Measurements from ENCODE around the gene PDE11A. TPM values are rescaled to one million over a fixed set of nuclear protein-coding genes. Genes with fewer than 3 reads are reported as not detected.

The PDE11A gene
- total and polyA plus RNA-seq, 2 of the 13 experiments (the other 11 are each of a cell fraction or from before 2014, with no cell fraction given), result 1.2 to 1.7 TPM

DNA sequence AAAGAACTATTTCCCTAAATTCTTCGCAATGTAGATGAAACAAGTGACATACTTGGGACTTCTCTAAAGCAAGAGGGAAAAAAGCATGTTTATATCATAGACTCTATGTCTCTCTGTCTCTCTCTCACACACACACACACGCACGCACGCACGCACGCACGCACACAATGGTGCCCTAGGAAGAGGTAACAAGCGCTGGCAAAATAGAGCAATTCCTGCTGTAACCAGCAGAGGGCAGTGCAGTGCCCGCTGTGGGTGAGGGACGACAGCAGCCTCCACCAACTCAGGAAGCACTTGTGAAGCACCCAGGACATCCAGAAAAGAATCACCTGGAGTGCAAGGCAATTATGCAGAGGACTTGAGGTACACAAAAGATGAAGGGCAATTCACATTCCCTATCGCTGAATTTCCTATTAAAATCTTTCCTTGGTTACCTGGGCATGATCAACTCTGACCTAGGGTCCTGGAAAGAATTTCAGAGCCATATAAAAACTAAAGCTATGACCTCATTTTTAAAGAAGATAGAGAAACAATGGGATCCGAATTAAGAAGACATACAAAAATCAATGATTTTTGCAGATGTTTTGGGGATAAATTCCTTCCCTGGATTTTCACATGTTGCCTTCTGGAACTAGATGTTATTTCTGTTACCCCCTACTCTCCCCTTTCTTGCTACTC, 166.4 kb downstream of the PDE11A start (continued):
- TF ChIP-seq TGIF2 (CRISPR knock-in tag; IDR thresholded peaks at IDR 0.05), result 0 out of 2 replicates have a peak, but pooled peaks have one; percentile 7
- TF ChIP-seq ZNF138 (CRISPR knock-in tag; IDR thresholded peaks at IDR 0.05; ENCODE audit: low read depth), result no peak
- peak; percentile 78; the same call in 1 of the 2 replicates for TF ChIP-seq ZNF292 (CRISPR knock-in tag; IDR thresholded peaks at IDR 0.05; ENCODE audit: borderline replicate concordance, low read depth)
- TF ChIP-seq, protein P1, sequence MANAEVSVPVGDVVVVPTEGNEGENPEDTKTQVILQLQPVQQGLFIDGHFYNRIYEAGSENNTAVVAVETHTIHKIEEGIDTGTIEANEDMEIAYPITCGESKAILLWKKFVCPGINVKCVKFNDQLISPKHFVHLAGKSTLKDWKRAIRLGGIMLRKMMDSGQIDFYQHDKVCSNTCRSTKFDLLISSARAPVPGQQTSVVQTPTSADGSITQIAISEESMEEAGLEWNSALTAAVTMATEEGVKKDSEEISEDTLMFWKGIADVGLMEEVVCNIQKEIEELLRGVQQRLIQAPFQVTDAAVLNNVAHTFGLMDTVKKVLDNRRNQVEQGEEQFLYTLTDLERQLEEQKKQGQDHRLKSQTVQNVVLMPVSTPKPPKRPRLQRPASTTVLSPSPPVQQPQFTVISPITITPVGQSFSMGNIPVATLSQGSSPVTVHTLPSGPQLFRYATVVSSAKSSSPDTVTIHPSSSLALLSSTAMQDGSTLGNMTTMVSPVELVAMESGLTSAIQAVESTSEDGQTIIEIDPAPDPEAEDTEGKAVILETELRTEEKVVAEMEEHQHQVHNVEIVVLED (CRISPR knock-in tag; IDR thresholded peaks at IDR 0.05; ENCODE audit: borderline replicate concordance), result peak; percentile 87
- TF ChIP-seq HOXA3 (CRISPR knock-in tag; IDR thresholded peaks at IDR 0.05), result no peak
- peak; percentile 74 for TF ChIP-seq SMC3 (IDR thresholded peaks at IDR 0.05; ENCODE audit: low read length)
- TF ChIP-seq KAT8 (CRISPR knock-in tag; IDR thresholded peaks at IDR 0.05), result 0 out of 2 replicates have a peak, but pooled peaks have one; percentile 36
- TF ChIP-seq, protein P2, sequence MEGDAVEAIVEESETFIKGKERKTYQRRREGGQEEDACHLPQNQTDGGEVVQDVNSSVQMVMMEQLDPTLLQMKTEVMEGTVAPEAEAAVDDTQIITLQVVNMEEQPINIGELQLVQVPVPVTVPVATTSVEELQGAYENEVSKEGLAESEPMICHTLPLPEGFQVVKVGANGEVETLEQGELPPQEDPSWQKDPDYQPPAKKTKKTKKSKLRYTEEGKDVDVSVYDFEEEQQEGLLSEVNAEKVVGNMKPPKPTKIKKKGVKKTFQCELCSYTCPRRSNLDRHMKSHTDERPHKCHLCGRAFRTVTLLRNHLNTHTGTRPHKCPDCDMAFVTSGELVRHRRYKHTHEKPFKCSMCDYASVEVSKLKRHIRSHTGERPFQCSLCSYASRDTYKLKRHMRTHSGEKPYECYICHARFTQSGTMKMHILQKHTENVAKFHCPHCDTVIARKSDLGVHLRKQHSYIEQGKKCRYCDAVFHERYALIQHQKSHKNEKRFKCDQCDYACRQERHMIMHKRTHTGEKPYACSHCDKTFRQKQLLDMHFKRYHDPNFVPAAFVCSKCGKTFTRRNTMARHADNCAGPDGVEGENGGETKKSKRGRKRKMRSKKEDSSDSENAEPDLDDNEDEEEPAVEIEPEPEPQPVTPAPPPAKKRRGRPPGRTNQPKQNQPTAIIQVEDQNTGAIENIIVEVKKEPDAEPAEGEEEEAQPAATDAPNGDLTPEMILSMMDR (CRISPR knock-in tag; IDR thresholded peaks at IDR 0.05), result peak; percentile 98
- TF ChIP-seq, protein P3, sequence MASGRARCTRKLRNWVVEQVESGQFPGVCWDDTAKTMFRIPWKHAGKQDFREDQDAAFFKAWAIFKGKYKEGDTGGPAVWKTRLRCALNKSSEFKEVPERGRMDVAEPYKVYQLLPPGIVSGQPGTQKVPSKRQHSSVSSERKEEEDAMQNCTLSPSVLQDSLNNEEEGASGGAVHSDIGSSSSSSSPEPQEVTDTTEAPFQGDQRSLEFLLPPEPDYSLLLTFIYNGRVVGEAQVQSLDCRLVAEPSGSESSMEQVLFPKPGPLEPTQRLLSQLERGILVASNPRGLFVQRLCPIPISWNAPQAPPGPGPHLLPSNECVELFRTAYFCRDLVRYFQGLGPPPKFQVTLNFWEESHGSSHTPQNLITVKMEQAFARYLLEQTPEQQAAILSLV (CRISPR knock-in tag; IDR thresholded peaks at IDR 0.05; ENCODE audit: borderline replicate concordance), result 0 out of 2 replicates have a peak, but pooled peaks have one; percentile 47
- no peak for TF ChIP-seq ZNF713 (CRISPR knock-in tag; IDR thresholded peaks at IDR 0.05)
- no peak for TF ChIP-seq ZNF431 (CRISPR knock-in tag; IDR thresholded peaks at IDR 0.05; ENCODE audit: borderline replicate concordance, low read depth)
- TF ChIP-seq, protein P4, sequence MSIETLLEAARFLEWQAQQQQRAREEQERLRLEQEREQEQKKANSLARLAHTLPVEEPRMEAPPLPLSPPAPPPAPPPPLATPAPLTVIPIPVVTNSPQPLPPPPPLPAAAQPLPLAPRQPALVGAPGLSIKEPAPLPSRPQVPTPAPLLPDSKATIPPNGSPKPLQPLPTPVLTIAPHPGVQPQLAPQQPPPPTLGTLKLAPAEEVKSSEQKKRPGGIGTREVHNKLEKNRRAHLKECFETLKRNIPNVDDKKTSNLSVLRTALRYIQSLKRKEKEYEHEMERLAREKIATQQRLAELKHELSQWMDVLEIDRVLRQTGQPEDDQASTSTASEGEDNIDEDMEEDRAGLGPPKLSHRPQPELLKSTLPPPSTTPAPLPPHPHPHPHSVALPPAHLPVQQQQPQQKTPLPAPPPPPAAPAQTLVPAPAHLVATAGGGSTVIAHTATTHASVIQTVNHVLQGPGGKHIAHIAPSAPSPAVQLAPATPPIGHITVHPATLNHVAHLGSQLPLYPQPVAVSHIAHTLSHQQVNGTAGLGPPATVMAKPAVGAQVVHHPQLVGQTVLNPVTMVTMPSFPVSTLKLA (IDR thresholded peaks at IDR 0.05), result no peak
- TF ChIP-seq, protein P5, sequence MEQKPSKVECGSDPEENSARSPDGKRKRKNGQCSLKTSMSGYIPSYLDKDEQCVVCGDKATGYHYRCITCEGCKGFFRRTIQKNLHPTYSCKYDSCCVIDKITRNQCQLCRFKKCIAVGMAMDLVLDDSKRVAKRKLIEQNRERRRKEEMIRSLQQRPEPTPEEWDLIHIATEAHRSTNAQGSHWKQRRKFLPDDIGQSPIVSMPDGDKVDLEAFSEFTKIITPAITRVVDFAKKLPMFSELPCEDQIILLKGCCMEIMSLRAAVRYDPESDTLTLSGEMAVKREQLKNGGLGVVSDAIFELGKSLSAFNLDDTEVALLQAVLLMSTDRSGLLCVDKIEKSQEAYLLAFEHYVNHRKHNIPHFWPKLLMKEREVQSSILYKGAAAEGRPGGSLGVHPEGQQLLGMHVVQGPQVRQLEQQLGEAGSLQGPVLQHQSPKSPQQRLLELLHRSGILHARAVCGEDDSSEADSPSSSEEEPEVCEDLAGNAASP (CRISPR knock-in tag; IDR thresholded peaks at IDR 0.05; ENCODE audit: borderline replicate concordance), result 0 out of 2 replicates have a peak, but pooled peaks have one; percentile 18
- TF ChIP-seq, protein P6, sequence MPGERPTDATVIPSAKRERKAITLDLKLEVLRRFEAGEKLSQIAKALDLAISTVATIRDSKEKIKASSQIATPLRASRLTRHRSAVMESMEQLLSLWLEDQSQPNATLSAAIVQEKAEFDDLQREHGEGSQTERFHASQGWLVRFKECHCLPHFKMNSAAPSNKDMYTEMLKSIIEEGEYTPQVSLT (CRISPR knock-in tag; IDR thresholded peaks at IDR 0.05; ENCODE audit: borderline replicate concordance, low read depth), result no peak
- TF ChIP-seq, protein P7, sequence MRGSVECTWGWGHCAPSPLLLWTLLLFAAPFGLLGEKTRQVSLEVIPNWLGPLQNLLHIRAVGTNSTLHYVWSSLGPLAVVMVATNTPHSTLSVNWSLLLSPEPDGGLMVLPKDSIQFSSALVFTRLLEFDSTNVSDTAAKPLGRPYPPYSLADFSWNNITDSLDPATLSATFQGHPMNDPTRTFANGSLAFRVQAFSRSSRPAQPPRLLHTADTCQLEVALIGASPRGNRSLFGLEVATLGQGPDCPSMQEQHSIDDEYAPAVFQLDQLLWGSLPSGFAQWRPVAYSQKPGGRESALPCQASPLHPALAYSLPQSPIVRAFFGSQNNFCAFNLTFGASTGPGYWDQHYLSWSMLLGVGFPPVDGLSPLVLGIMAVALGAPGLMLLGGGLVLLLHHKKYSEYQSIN (CRISPR knock-in tag; IDR thresholded peaks at IDR 0.05; ENCODE audit: borderline replicate concordance), result no peak
- no peak for TF ChIP-seq SOX6 (IDR thresholded peaks at IDR 0.05)
- peak; percentile 26; the same call in 1 of the 2 replicates for TF ChIP-seq SOX6 (CRISPR knock-in tag; IDR thresholded peaks at IDR 0.05)
- no peak for TF ChIP-seq HOXA7 (CRISPR knock-in tag; IDR thresholded peaks at IDR 0.05)
- 0 out of 2 replicates have a peak, but pooled peaks have one; percentile 23 for TF ChIP-seq BHLHE40 (IDR thresholded peaks at IDR 0.05; ENCODE audit: low read length)
